ENCODE results near the gene PGD. TPM values are rescaled to one million over a fixed set of nuclear protein-coding genes. Genes with fewer than 3 reads are reported as not detected.
"Not testable (repeated sequence)": the region's sequence is repeated elsewhere in the genome, so short reads cannot be mapped to it uniquely, and the experiment has no call there.

Gene PGD
- total and polyA plus RNA-seq, 10 donors, result 40.8 to 381 (median 124) TPM

- 38 to 47% (median 45%) methylated on average over 14 of the region's 14 CpGs for WGBS, 5 donors
- peaks cover 0 to 31% (median 15%) of the 10 kb centered on the region in 6 donors for H3K4me1 ChIP-seq
- H3K4me3 ChIP-seq, result peak overlapping the region in 1 of 8 donors; percentile 14
- intact Hi-C loops (cut with DNase I; ENCODE audit: low total_unique reads), result loop anchor here (5.0 kb wide), 1 partner anchor 50 kb away; no protein-coding TSS in a partner anchor
- peak; percentile 80 for DNase-seq
- peak overlapping the region in 7 of 8 donors; percentile 68 to 84 (median 81) for H3K27ac ChIP-seq
- peaks cover 0 to 94% (median 28%) of the 10 kb centered on the region in 6 donors for H3K36me3 ChIP-seq
- H3K9me3 ChIP-seq; H3K27me3 ChIP-seq (replicated peaks in 1 of 7): not testable (repeated sequence)
- TF ChIP-seq POLR2AphosphoS5 (IDR thresholded peaks at IDR 0.05) (peak in 1 of 3 donors; percentile 46), CTCF (IDR thresholded peaks at IDR 0.05 in 8 of 11, conservative IDR thresholded peaks at IDR 0.05 in 3 of 11) (peak; percentile 52 to 95 (median 81))
These were observed 21.4 kb upstream of the PGD start for GRCh38 chr1:10377365-10378029.

DNA sequence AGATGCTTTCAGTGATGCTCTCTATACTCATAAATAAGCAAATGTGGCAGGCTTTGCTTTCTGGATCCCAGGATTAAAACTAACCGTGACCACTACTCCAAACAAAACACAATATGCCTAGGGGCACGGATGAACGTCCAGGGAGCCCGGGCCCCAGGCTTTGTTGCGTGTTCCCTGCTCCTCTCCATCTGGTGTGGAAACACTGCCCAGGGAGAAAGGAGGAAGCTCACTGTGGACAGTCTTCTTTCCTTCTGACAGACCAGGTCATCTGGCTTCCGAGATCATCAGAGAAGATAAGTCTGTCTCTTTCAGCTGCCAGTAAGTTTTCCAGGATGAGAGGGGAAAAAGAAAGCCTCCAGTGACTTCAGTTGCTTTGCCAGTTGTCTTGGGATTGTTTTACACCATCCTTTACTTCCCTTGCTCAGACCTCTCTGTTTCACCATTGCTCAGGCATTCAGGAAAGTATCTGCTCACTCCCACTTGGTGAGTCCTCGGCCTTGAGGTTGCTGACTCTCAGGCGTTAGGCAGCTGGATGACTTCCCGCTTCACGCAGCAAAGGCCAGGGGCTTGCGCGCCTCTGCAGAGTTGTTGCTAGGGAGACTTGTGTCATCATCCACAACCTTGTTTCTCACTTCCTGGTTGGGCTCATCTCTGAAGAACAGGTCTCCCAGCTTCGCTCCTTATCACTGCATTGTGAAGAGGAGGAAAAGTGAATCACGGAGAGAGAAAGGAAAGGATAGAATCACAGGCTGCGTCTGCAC lies 20.6 kb upstream of the PGD start:
- H3K36me3 ChIP-seq, result peaks cover 0 to 91% (median 28%) of the 10 kb centered on the region in 6 donors
- no peaks in the 10 kb centered on the region for H3K9me3 ChIP-seq
- no peaks in the 10 kb centered on the region for H3K27me3 ChIP-seq (replicated peaks in 1 of 7)
- WGBS, 5 donors, result 45 to 79% (median 61%) methylated on average over 15 of the region's 15 CpGs
- intact Hi-C loops (cut with DNase I; ENCODE audit: low total_unique reads), result loop anchor here (5.0 kb wide), 1 partner anchor 49 kb away; no protein-coding TSS in a partner anchor
- TF ChIP-seq POLR2A (IDR thresholded peaks at IDR 0.05) (no peak), POLR2AphosphoS5 (IDR thresholded peaks at IDR 0.05) (peak in 2 of 3 donors; percentile 55 to 60), CTCF (IDR thresholded peaks at IDR 0.05 in 8 of 11, conservative IDR thresholded peaks at IDR 0.05 in 3 of 11) (no peak)
- H3K27ac ChIP-seq, result peak overlapping the region in 7 of 8 donors; percentile 68 to 84 (median 81)
- H3K4me1 ChIP-seq, result peaks cover 0 to 31% (median 15%) of the 10 kb centered on the region in 6 donors
- peak overlapping the region in 1 of 8 donors; percentile 14 for H3K4me3 ChIP-seq
- peak; percentile 88 for DNase-seq

GRCh38 chr1:10379101-10379620 lies 19.7 kb upstream of the PGD start:
- 86 to 94% (median 91%) methylated on average over 10 of the region's 10 CpGs for WGBS, 5 donors
- H3K27ac ChIP-seq, result peak overlapping the region in 4 of 8 donors; percentile 77 to 84 (median 82)
- peaks cover 0 to 88% (median 22%) of the 10 kb centered on the region in 6 donors for H3K36me3 ChIP-seq
- TF ChIP-seq POLR2AphosphoS5 (IDR thresholded peaks at IDR 0.05), result no peak
- TF ChIP-seq CTCF (IDR thresholded peaks at IDR 0.05 in 8 of 11, conservative IDR thresholded peaks at IDR 0.05 in 3 of 11), result no peak
- no peak for TF ChIP-seq POLR2A (IDR thresholded peaks at IDR 0.05)
- no peaks in the 10 kb centered on the region for H3K9me3 ChIP-seq
- H3K4me1 ChIP-seq, result peaks cover 0 to 31% (median 15%) of the 10 kb centered on the region in 6 donors
- no peak for DNase-seq
- H3K27me3 ChIP-seq (replicated peaks in 1 of 7), result no peaks in the 10 kb centered on the region
- H3K4me3 ChIP-seq, result no peak overlapping the region
- intact Hi-C loops (cut with DNase I; ENCODE audit: low total_unique reads), result loop anchor here (5.0 kb wide), 1 partner anchor 48 kb away; no protein-coding TSS in a partner anchor
